ENCODE measurements around the gene MED15. TPM values are rescaled to one million over a fixed set of nuclear protein-coding genes. Genes with fewer than 3 reads are reported as not detected.

MED15 gene
- total RNA-seq, 1 donor from 2014 or later = 83.6 TPM

- peaks cover 3% of the 10 kb centered on the region for H3K4me1 Mint-ChIP-seq (ENCODE audit: low read depth, unreplicated experiment)
- TF ChIP-seq CTCF (IDR thresholded peaks at IDR 0.05; ENCODE audit: partially characterized antibody, unreplicated experiment) = no peak
- H3K36me3 Mint-ChIP-seq (ENCODE audit: unreplicated experiment) = peaks cover 19% of the 10 kb centered on the region
- H3K27me3 Mint-ChIP-seq (ENCODE audit: unreplicated experiment) = no peaks in the 10 kb centered on the region
- no peak overlapping the region for H3K27ac Mint-ChIP-seq (ENCODE audit: unreplicated experiment)
- H3K9me3 Mint-ChIP-seq (ENCODE audit: unreplicated experiment) = peaks cover 2% of the 10 kb centered on the region
- H3K4me3 Mint-ChIP-seq (ENCODE audit: unreplicated experiment) = no peak overlapping the region
- no peak for DNase-seq
These were observed 51.1 kb downstream of the MED15 start for GRCh38 chr22:20558534-20558933.

GRCh38 chr22:20559174-20559760, 51.9 kb downstream of the MED15 start:
- TF ChIP-seq CTCF (IDR thresholded peaks at IDR 0.05; ENCODE audit: partially characterized antibody, unreplicated experiment) = no peak
- Mint-ChIP-seq H3K36me3 (ENCODE audit: unreplicated experiment) (peaks cover 19% of the 10 kb centered on the region), H3K27ac (ENCODE audit: unreplicated experiment) (no peak overlapping the region), H3K4me3 (ENCODE audit: unreplicated experiment) (no peak overlapping the region), H3K4me1 (ENCODE audit: low read depth, unreplicated experiment) (peaks cover 3% of the 10 kb centered on the region), H3K9me3 (ENCODE audit: unreplicated experiment) (peaks cover 2% of the 10 kb centered on the region), H3K27me3 (ENCODE audit: unreplicated experiment) (no peaks in the 10 kb centered on the region)
- DNase-seq = no peak

- no peak for DNase-seq
- TF ChIP-seq CTCF (IDR thresholded peaks at IDR 0.05; ENCODE audit: partially characterized antibody, unreplicated experiment) = no peak
- H3K27ac Mint-ChIP-seq (ENCODE audit: unreplicated experiment) = no peak overlapping the region
- no peak overlapping the region for H3K4me3 Mint-ChIP-seq (ENCODE audit: unreplicated experiment)
- no peaks in the 10 kb centered on the region for H3K27me3 Mint-ChIP-seq (ENCODE audit: unreplicated experiment)
- H3K9me3 Mint-ChIP-seq (ENCODE audit: unreplicated experiment) = peaks cover 2% of the 10 kb centered on the region
- peaks cover 19% of the 10 kb centered on the region for H3K36me3 Mint-ChIP-seq (ENCODE audit: unreplicated experiment)
- peaks cover 3% of the 10 kb centered on the region for H3K4me1 Mint-ChIP-seq (ENCODE audit: low read depth, unreplicated experiment)
These were observed 53.3 kb downstream of the MED15 start for GRCh38 chr22:20560716-20561115.

GRCh38 chr22:20561882-20562281, 54.5 kb downstream of the MED15 start:
- no peak for DNase-seq
- Mint-ChIP-seq H3K9me3 (ENCODE audit: unreplicated experiment) (peaks cover 2% of the 10 kb centered on the region), H3K27ac (ENCODE audit: unreplicated experiment) (no peak overlapping the region), H3K36me3 (ENCODE audit: unreplicated experiment) (peaks cover 15% of the 10 kb centered on the region), H3K27me3 (ENCODE audit: unreplicated experiment) (no peaks in the 10 kb centered on the region), H3K4me1 (ENCODE audit: low read depth, unreplicated experiment) (peaks cover 3% of the 10 kb centered on the region), H3K4me3 (ENCODE audit: unreplicated experiment) (no peak overlapping the region)
- no peak for TF ChIP-seq CTCF (IDR thresholded peaks at IDR 0.05; ENCODE audit: partially characterized antibody, unreplicated experiment)

- no peak overlapping the region for H3K4me3 Mint-ChIP-seq (ENCODE audit: unreplicated experiment)
- H3K4me1 Mint-ChIP-seq (ENCODE audit: low read depth, unreplicated experiment) = no peaks in the 10 kb centered on the region
- no peaks in the 10 kb centered on the region for H3K27me3 Mint-ChIP-seq (ENCODE audit: unreplicated experiment)
- DNase-seq = no peak
- no peak overlapping the region for H3K27ac Mint-ChIP-seq (ENCODE audit: unreplicated experiment)
- no peak for TF ChIP-seq CTCF (IDR thresholded peaks at IDR 0.05; ENCODE audit: partially characterized antibody, unreplicated experiment)
- no peaks in the 10 kb centered on the region for H3K9me3 Mint-ChIP-seq (ENCODE audit: unreplicated experiment)
- H3K36me3 Mint-ChIP-seq (ENCODE audit: unreplicated experiment) = peaks cover 15% of the 10 kb centered on the region
These were observed 55.4 kb downstream of the MED15 start for GRCh38 chr22:20562607-20563465.
